GM19238 (cell line): Measurements from ENCODE around the gene PKP3.

Experiments used
- DNase-seq: peaks from one replicate; pipeline ENCODE4 v3.0.0; 2011; ENCODE audit warnings: low spot score; ENCODE audit not compliant: insufficient read length

Gene PKP3

GRCh38 chr11:443542-444199 is 49.7 kb downstream of the PKP3 start:
- DNase-seq: no peak

GRCh38 chr11:444396-445144 is 50.6 kb downstream of the PKP3 start:
- no peak for DNase-seq

DNA sequence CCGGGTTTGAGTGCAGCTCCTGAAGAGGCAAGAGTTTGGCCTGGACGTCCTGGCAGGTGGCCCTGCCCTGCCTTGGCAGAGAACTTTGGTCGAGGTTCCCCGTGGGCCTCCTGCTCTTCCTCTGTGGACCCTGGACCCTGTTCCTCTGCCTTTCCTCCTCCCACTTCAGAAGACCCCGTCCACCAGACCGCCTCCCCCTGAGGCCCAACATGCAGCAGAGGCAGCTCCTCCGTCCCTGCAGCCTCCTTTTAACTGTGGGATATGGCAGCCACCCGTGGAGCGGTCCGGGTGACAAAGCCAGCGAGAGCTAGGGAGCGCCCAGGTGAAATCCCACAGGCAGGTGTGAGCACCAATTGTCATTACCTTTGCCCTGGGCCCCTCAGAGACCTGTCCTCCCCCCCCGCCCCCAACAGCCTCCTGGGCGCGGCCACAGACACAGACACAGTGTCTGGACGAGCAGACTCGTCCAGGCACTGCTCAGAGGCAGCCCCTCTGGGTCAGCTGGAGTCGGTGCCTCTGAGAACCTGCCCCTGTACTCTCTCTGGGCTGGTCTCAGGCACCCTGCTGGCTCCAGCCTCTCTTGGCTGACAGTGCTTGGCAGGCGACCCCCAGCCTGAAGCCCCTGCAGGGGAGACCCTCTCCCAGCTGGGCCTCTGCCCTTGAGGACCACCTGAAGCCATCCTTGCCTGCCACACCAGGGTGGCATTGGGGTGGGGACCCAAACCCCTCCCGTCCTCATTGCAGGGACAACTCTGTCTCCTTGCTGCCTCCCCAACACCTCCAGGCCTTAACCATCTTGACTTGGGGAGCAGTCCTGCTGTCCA is 52.0 kb downstream of the PKP3 start:
- DNase-seq: no peak

GRCh38 chr11:446891-447290 is 52.9 kb downstream of the PKP3 start:
- no peak for DNase-seq

GRCh38 chr11:447923-448731 is 54.1 kb downstream of the PKP3 start:
- DNase-seq: peak; percentile 96

DNA sequence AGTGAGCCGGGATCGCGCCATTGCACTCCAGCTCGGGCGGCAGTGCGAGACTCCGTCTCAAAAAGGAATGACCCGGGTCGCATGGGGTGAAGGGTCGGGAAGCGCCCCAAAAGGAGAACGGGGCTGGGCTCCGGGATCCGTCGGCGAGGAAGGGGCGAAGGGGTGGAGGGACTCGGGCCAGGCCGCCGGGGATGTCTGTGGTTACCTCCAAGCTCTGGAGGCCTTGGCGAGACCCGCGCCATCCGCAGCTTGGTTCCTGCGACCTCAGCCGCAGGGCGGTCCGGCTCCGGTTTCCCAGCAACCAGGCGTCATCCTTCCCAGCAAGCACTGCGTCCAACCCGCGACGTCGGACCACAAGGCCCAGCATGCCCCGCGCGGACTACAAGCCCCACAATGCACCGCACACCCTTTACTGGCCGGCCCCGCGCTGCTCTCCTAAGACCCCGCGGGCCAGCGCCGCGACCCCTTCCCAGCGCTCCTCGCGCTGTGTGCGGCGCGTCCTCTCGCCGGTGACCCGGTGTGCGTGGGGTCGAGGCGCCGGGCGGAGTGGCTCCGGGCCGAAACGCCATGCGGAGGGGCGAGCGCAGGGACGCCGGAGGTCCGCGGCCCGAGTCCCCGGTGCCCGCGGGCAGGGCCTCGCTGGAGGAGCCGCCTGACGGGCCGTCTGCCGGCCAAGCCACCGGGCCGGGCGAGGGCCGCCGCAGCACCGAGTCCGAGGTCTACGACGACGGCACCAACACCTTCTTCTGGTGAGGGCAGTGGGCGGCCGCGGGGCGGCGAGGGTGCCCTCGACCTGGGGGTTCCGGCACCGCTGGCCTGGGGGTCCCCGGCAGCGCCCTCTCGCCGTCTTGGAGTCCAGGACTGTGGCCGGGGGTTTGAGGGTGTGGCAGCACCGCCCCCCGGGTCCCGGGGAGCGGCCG is 56.1 kb downstream of the PKP3 start, which contains the start of gene PTDSS2:
Gene PTDSS2, plus strand, starts transcription at position 391 of the 920 bp plus-strand sequence. Its CDS starts 177 bp downstream, at position 568.
- DNase-seq: peak; percentile 96

DNA sequence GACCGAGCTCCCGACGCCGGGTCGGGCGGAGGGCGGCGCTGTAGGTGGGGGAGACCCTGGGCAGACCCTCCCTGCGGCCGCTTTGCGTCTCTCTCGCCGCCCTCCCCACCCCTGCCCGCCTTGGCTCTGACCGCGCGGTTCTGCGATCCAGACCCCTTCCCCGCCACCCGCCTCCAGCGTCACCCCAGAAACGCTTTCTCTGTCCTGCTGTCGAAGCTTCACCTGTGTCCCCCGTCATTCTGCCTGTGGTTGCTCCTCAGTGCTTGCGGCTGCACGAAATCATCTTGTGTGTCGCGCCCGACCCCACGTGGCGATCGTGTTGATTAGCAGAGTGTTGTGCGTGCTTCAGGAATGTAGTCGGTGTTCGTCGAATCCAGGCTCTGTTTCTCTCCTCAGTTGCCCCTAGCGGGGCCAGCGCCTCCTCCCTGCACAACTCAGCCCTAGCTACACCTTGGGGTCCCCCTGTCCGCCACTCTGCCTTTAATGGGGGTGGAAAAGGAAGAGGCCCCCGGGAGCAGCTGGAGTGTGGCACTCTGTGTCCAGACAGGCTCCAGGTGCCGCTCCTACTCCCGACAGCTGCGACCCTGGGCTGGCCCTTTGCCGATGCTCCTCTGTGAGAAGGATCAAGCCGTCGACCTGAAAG is 56.9 kb downstream of the PKP3 start:
- peak; percentile 69 for DNase-seq

GRCh38 chr11:451738-452137 is 57.7 kb downstream of the PKP3 start:
- no peak for DNase-seq

DNA sequence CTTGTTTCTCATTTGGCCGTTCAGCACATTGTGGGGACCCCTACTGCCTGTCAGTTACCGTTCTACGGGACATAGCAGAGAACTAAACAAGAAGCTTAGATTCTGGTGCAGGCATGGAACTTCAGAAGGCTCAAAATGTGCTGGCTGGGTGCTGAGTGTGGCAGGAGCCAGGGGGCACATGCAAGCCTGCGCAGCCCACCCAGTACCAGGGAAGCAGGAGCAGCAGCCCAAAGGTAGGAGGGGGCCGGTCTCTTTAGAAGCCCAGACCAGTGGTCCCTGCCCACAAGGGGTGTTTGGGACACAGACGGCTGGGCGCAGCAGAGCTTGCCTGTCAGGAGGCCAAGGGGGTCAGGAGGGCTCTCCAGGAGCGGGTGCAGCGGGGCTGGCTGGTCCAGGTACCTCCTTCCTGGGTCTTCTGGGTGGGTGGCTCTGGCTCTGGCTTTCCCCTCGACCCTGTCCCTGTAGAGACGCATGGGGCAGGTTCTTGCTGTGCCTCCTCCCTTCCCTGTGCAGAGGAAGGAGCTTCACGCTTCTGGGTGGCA is 58.3 kb downstream of the PKP3 start:
- DNase-seq: no peak

GRCh38 chr11:452916-453527 is 59.0 kb downstream of the PKP3 start:
- no peak for DNase-seq

- DNase-seq: no peak
Measured at GRCh38 chr11:453564-453963, 59.6 kb downstream of the PKP3 start.

DNA sequence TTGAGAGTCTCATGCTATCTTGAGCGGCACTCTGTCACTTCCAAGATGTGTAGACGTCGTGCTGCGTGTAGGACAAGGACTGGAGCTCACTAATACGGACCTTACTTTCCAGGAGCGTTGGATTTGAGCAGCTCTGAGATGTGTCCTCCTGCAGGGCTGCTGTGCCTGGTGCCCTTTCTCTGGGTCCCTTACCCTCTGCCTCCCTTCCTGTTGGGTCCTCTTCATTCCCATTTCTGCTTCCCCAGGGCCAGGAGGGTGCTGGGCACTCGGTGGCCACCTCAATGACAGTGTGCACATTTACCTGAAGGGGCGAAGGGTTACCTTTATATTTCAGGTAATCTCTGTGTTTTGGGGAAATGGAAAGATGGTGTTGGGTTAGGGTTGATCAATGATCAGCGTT is 60.0 kb downstream of the PKP3 start:
- no peak for DNase-seq
